Activated CD4-positive, alpha-beta T cell treated with anti-CD3 and anti-CD28 coated beads, Interleukin-2, amount 50 U/mL, for 24 hours (primary cell): ENCODE measurements around the gene CEP295NL.
"Not testable (repeated sequence)": the region's sequence is repeated elsewhere in the genome, so short reads cannot be mapped to it uniquely, and the experiment has no call there.

ENCODE experiments used
- DNase-seq, 2 donors: peaks; one replicate each; pipeline ENCODE4 v3.0.0-alpha.2; 2020; ENCODE audit warnings: low read depth in 1 of 2, low spot score in 1 of 2

CEP295NL gene

GRCh38 chr17:78905541-78905940 is 2.5 kb upstream of the CEP295NL start:
- no peak for DNase-seq

GRCh38 chr17:78905116-78905515 is 2.1 kb upstream of the CEP295NL start:
- no peak for DNase-seq

- DNase-seq: no peak
Measured at GRCh38 chr17:78904371-78904770, 1.4 kb upstream of the CEP295NL start.

- not testable (repeated sequence) for DNase-seq
Measured at GRCh38 chr17:78902231-78902630, 770 bp downstream of the CEP295NL start.

- DNase-seq: no peak
Measured at GRCh38 chr17:78901806-78902205, 1.2 kb downstream of the CEP295NL start.

- DNase-seq: no peak
Measured at GRCh38 chr17:78900816-78901215, 2.2 kb downstream of the CEP295NL start.

- DNase-seq: no peak
Measured at GRCh38 chr17:78899361-78900260, 3.4 kb downstream of the CEP295NL start.

- DNase-seq: no peak
Measured at GRCh38 chr17:78898947-78899346, 4.1 kb downstream of the CEP295NL start.

- no peak for DNase-seq
Measured at GRCh38 chr17:78898075-78898836, 4.7 kb downstream of the CEP295NL start.

- no peak for DNase-seq
Measured at GRCh38 chr17:78897664-78898047, 5.3 kb downstream of the CEP295NL start.

- DNase-seq: no peak
Measured at GRCh38 chr17:78896834-78897663, 6.0 kb downstream of the CEP295NL start.

GRCh38 chr17:78896091-78896833 is 6.7 kb downstream of the CEP295NL start:
- no peak for DNase-seq

GRCh38 chr17:78895322-78895721 is 7.7 kb downstream of the CEP295NL start:
- no peak for DNase-seq

GRCh38 chr17:78893684-78894083 is 9.3 kb downstream of the CEP295NL start:
- DNase-seq: no peak

- no peak for DNase-seq
Measured at GRCh38 chr17:78892936-78893379, 10.0 kb downstream of the CEP295NL start.

GRCh38 chr17:78892520-78892919 is 10.5 kb downstream of the CEP295NL start:
- DNase-seq: no peak

GRCh38 chr17:78892062-78892456 is 10.9 kb downstream of the CEP295NL start:
- DNase-seq: no peak

- DNase-seq: no peak
Measured at GRCh38 chr17:78891406-78892061, 11.5 kb downstream of the CEP295NL start.

GRCh38 chr17:78890498-78890897 is 12.5 kb downstream of the CEP295NL start:
- peak in 1 of 2 donors; percentile 31 for DNase-seq

- not testable (repeated sequence) for DNase-seq
Measured at GRCh38 chr17:78890096-78890495, 12.9 kb downstream of the CEP295NL start.
